ENCODE measurements around the gene MARVELD2.

The MARVELD2 gene

GRCh38 chr5:69492923-69493395 is 78.0 kb downstream of the MARVELD2 start:
- DNase-seq (ENCODE audit: low read depth), result no peak

GRCh38 chr5:69493396-69494133 is 78.6 kb downstream of the MARVELD2 start:
- DNase-seq (ENCODE audit: low read depth), result no peak

Measured in HS-5 (cell line).